UCSD-AML1 (cell line): Measurements from ENCODE around the gene SLC6A19.
"Not testable (repeated sequence)": the region's sequence is repeated elsewhere in the genome, so short reads cannot be mapped to it uniquely, and the experiment has no call there.

Source experiments
- DNase-seq: peaks from one replicate; lab custom pipeline; 2025; ENCODE audit not compliant: unreplicated experiment; lab: John Stamatoyannopoulos, UW

The SLC6A19 gene

DNA sequence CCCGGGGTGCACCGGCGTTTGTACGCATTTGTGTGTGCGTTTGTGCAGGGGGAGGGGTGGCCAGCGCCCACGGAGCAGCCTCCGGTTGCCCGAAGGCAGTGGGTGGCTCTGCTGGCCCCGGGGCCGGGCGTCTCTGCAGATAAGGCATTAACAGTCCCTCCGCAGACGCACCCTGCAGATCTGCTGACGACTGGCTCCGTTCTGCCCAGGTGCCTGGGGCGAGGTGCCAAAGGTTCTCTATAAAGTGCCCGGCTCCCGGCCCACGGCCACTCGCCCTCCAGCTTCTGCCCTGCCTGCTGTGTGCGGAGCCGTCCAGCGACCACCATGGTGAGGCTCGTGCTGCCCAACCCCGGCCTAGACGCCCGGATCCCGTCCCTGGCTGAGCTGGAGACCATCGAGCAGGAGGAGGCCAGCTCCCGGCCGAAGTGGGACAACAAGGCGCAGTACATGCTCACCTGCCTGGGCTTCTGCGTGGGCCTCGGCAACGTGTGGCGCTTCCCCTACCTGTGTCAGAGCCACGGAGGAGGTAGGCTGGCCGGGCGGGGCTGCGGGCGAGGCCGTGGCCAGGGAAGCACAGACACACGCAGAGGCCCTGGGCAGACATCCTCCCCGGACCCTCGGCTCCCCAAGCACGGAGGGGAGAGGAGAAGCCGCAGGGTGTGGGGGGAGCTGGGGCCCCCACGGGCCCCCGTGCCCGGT is at the start of gene SLC6A19:
TSS of gene SLC6A19 (plus strand) at position 269 of the 699 bp plus-strand sequence. CDS start at position 325, 56 bp downstream.
- DNase-seq = no peak

DNA sequence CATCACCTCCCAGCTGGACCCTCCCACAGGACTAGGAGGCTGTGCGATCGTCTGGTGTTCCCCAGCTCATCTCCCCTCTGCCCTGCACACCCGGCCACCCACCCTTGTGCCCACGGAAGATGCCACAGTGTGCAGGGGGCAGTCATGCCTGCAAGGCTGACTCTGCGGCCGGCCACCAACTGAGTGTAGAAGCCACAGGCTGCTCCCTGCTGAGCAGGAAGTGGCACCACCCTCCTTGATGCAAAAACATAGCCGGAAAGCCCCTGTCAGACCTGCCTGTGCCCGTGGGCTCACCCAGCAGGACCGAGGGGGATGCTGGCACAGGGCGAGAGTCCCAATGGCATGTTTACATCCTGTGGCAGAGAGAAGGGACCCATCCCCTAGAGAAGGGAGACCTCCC is 49.2 kb upstream of the SLC6A19 start:
- no peak for DNase-seq

DNA sequence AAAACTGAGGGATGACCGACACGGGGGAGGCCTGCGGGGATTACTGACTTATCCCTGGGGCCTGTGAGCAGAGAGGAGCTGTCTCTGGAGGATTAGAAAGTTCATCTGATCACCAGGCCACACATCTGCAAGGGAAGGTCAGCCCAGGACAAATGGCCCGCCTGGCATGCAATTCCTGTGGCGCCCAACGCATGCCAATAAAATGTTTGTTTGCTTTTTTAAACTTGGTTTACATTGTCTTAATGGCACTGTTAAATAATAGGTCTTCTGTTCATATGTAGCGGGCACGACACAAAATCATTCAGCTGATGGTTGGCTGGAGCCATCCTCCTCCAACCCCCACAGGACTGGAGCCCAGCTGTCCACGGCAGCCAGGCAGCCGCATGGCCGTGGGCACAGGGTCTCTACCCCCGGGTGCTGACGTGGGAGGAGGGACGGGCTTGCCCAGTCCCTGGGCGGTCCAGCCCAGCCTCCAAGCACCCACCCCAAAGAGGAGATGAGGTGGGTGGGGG is 48.6 kb upstream of the SLC6A19 start:
- no peak for DNase-seq

DNA sequence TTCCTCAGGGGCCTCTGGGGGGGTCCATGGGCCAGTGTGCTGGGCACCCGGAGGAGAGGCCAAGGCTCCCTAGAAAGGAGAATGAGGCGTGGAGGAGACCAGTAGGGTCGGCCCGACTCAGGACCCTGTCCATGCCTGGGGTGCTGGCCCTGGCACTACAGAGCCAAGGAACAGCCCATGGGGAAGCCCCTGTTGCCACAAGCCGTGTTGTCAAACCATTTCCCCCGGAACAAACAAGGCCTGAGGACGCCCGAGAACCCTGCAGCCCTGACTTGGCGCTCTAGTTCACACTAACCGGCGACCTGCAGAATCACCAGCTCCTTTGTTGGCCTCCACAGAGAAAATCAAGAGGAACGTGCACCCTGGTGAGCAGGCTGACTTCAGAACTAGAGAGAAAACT is 48.0 kb upstream of the SLC6A19 start:
- no peak for DNase-seq

DNA sequence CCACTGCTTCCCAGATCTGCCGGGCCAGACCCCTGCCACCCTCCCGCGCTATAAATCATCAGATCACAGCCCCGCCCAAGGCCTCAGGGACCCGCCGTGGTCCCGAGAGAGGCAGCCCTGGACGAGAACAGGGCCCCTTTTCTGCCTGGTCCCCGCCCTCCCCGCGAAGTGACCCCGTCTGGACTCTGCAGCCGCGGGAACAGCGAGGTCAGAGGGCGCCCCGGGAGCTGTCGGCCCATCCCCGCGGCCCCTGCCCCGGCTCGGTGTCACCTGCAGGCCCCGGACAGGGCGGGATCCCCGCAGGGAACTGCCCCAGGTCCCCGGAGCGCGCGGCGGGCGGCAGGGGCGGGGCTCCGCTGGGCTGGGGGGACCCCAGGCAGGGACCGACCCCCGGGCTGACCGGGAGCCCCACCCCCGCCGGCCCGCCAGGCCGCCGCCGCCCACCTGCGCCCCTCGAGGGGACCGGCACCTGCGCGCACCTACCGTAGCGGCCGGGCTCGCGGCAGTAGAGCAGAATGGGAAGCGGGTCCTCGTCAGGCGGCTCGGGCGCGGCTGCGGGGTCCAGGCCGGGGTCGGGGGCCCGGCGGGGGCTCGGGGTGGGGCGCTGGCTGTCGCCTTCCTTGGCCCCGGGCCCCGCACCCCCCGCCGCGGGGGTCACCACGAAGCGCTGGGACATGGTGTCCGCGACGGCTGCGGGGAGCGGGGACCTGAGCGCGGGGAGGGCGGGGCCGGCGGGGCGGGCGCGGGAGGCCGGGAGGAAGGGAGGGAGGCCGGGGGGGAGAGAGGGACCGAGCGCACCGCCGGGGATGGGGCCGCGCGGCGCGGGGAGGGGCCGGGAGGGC is 46.0 kb upstream of the SLC6A19 start:
- no peak for DNase-seq

DNA sequence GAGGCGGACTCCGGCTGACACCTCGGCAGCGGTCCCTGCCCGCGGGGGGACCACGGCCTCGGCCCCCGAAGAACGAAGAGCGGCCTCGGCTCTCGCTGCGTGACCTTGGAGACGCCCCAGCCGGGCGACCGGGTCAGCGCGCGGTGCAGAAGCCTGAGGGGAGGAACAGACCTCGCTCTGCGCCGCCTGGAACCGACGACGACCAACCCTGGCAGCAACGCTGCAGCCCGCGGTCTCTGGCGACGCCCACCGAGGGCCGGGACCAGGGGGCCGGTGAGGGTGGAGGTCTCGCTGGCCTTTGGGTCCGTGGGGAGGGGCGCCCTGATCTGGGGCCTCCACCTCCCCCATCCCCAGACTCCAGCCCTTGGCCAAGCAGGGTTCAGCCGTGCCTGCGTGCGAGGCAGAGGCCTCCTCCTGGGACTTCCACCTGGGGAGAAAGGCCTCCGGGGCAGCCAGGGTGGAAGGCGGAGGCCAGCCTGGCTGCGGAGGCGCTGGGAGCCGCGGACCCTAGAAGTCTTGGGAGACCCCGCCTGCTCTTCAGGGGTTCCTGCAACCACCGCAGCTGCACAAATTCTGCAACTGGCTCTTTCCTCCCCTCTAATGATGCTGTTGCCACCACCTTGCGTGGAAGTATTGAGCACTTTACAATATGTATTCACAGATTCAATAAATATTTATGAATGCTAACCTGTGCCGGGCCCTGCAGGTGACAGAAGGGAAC is 45.2 kb upstream of the SLC6A19 start:
- DNase-seq = no peak

DNA sequence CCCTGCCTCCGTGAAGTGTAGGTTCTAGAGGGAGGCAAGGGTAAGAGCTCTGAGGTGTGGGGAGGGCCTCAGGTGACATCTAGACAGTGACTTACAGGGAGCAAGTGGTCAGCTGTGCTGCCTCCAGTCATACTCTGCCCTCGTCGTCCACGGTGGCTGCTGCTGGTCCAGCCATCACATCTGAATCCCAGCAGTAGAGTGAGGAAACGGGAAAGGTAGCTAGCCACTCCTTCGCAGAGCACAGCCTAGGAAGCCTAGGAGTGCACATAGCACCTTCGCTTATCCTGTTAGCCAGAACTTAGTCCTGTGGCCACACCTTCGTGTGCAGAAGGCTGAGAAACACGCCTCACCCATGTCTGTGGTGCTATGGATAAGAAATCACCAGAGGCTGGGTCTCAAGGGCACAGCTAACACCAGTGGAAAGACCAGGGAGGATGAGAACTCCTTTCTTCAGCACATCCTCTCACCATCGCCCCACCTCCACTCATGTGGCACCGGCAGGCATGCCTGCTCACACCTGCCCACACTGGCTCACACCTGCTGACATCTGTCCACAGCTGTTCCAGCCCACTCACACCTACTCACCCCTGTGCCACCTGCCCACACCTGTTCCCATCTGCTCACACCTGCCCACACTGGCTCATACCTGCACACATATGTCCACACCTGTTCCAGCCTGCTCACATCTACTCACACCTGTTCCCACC is 44.5 kb upstream of the SLC6A19 start:
- no peak for DNase-seq

DNA sequence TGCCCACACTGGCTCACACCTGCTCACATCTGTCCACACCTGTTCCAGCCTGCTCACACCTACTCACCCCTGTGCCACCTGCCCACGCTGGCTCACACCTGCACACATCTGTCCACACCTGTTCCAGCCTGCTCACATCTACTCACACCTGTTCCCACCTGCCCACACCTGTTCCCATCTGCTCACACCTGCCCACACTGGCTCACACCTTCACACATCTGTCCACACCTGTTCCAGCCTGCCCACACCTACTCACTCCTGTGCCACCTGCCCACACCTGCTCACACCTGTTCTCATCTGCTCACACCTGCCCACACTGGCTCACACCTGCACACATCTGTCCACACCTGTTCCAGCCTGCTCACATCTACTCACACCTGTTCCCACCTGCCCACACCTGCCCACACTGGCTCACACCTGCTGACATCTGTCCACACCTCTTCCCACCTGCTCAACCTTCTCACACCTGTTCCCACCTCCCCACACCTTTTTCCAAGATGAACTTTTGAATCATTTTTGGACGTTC is 43.9 kb upstream of the SLC6A19 start:
- not testable (repeated sequence) for DNase-seq

DNA sequence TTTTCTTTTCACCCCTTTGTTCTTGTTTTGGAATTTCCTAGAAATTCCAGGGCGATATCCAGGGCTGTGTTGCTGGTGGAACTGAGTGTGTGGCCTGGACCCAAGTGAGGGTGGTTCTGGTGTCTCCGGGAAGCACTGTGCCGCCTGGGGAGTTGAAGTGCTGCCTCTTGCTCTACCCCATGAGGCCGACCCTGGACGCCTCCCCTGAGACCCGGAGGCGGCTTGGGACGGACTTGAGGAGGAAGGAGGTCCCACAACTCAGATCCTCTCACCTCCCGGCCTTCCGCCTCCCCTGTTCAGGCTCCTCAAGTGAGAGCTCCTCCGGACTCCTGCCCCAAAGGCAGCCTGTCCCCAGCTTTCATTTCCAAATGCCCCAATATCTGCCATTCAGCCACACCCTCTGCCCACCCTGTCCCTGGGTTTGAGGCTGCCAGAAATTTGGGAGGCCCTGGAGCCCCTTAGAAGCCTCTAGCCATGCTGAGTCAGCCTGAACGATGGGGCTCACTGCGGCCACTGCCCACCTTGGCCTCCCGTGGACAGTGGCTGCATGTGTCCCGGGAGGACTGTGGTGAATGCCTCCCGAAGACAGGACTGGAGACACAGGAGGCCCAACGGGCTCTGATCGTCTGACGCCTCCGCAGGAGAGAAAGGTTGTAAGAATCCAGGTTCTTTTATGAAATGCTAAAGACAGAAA is 42.6 kb upstream of the SLC6A19 start:
- no peak for DNase-seq

DNA sequence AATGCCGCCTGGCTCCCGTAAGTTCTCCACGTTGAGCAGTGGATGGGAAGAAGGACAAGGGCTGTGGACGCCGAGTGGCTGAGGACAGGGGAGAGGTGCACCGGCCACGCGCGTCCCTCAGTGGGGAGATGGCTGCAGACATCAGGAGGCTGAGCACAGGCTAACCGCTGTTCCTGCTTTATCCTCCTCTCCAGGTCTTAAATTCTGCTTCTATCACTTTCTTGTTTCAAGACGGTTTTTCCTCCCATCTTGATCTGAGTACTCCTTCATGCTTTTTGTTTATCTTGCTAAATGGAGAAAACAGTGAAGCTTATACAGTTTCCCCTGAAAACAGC is 42.1 kb upstream of the SLC6A19 start:
- DNase-seq = no peak

DNA sequence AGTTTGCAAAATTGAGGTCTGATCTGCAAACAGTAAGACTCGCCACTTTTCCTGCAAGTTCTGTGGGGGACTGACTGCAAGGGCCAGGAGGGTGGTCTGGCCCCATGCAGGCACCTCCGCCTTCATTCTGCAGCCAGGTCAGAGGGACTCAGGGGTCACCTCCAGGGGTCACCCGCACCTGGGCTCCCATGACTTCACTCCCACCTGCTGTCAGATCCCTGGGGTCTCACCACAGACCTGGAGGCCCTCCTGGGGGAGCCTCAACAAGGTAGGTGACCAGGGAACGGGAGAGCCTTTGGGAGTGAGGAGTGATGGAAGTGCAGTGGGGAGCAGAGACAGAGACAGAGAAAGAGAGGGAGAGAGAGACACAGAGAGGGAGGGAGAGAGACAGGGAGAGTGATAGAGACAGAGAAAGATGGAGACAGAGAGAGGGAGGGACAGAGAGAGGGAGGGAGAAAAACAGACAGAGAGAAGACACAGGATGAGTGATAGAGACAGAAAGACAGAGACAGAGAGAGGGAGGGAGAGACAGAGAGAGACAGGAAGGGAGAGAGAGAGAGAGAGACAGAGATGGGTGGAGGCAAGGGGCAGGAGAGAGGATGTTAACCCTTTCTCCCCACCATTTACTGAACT is 41.5 kb upstream of the SLC6A19 start:
- DNase-seq = no peak

DNA sequence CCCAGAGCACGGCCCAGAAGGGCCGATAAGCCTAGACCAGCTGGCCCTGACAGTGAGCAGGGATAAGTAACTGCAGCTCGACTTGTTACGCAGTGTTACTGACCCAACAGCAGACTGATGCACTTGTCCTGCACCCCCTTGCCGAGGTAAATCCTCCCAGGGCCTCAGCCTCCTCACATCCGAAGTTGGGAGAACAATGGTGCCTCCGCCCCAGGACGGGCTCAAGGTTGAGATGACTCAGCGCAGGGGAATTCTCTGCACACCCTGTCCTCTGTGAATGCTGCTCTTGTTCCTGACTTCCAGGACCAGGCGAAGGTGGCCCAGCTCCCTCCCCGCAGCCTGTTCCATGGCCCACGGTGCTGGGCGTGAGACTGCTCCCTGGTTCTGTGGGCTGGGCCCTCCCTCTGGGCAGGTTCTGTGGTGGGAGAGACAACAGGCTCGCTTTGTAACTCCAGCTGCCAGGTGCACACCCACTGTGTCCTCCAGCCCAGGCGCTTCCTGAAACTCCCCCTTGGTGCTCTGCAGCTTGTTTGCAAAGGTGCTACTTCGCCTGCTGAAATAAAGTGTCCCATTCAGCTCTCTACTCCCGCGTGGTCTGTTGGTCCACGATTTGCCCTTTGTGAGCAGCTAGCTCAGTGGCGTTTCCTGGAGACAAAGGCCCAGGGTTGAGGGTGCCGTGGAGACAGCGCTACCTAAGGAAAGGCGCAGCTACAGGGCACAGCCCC is 40.1 kb upstream of the SLC6A19 start:
- no peak for DNase-seq

DNA sequence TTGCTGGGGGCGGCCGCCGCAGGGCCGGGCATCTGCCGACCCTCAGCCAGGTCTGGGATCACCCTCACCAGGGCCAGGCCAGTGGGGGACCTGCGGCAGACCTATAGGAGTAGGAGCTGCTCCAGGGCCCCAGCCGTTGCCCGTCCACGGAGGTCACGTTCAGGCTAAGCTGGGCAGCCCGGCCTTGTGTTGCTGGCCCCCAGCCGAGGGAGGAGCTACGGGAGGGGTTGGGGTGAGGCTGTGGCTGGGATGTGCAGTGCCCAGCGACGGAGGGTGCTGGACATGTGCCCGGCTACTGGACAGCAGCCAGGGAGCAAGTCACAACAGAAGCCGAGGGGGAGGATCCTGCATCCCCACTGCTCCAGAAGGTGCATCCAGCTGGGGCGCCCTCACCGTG is 39.6 kb upstream of the SLC6A19 start:
- no peak for DNase-seq

DNA sequence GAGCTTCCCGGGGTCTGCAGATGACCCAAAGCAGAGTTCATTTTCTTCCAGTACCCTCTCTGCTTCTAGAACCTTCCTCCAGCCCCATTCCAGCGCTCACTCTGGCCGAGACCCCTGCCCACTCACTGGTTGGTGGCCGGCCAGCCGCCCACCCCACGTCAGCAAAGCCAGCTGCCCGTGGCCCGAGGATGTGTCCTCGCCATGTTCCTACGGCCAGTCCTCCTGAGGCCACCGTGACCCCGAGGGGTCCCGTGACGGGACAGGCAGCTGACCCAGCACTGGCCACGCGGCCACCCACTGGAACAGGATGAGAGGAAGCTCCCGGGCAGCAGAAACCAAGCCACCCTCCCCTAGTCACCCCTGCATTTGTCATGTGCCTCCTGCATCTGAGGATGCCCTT is 39.1 kb upstream of the SLC6A19 start:
- no peak for DNase-seq

DNA sequence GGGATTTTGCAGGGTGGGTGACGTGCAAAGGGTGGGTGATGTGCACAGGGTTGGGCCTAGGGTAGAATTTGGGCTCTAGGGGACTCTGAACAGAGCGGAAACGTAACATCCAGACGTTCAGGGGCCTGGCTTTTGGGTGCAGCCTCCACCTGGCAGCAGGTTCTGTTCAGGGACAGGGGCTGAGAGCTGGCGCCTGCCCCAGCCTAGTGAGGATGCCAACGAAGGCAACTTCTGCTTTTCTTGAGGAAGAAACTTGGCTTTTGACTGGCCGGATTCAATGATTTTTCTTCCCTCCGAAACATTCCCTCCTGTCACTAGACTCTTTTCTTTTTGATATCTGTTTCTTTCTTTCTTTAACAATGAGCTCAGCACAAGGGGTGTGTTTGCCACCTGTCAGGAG is 38.6 kb upstream of the SLC6A19 start:
- no peak for DNase-seq

DNA sequence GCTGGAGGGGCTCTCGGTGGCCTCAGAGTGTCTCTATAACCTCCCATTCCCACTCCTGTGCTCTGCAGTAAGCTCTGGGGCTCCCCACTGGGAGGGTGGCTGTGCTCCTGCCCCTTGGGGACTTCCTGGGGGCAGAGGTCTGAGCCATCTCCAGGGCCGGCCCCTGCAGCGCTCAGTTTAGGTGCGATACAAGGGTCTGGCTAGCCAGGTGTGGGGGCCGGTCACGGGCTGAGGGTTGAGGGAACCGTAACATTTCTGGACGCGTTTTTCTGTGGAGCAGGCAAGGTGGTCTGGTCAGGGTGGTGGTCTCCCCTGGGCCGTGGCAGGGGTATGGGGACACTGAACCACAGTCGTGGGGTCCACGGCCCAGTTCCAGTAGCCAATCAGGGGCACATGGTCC is 38.0 kb upstream of the SLC6A19 start:
- no peak for DNase-seq

DNA sequence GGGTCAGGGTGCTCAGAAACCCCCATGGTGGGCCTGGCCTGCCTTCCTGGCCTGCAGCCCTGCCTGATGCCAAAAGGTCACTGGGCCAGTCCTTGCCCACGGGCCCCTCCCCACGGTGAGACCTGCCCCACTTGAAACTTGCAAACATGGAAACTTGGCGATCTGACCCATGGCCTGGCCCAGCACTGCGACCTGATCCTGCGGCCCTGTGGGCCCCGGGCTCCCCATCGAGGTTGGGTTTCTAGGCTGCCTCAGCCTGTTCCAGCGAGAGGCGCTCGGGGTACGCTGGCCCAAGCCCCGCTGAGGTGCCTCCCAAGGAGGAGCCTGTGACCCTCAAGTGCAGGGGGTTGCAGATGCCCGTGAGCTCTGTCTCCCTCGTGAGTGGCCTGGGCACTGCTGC is 37.5 kb upstream of the SLC6A19 start:
- no peak for DNase-seq

DNA sequence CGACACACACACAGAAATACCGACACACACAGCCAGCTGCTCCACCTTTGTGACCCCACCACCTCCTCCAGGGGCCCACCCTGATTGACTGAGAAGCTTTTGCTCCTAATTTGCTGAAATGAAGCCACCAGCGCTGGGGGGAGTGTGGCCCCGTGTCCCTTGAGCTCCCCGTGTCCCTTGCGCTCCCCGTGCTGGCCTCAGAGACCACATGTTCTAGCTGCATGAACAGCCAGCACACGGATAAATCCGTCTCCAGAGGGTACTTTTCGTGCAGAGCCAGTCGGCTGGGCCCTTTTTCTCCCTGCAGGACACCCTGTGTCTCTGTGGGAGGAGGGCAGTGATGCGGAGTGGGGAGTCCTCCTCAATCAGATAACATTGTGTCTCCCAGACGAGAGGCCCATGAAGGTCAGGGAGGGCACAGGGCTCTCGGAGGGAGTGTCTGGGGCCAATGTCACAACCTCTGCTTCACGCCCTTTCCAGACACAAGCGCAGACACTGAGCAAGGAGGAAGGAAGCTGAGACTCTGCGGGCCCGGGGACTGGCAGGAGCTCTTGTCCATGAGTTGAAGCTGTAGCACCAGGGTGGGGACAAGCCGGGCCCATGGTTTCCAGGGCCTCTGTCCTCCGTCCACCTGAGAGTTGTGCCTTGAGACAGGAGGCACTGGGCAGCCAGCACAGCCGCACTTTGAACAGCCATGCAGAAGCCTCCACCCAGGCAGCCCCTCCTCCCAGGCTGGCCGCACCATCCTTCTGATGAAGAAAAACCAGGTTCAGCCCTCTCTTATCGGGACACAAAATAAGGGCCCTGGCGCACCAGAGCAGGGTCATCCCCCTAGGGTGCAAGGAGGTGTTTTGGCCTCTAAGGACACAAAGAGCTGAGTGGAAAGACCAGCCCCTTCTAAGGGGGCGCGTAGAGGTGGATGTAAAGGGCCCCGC is 36.4 kb upstream of the SLC6A19 start:
- DNase-seq = no peak
